ENCODE results near the gene LYPD1. TPM values are rescaled to one million over a fixed set of nuclear protein-coding genes. Genes with fewer than 3 reads are reported as not detected.

Gene LYPD1
- total RNA-seq, 1 donor from 2014 or later = 1.1 TPM

GRCh38 chr2:132599556-132599955, 70.4 kb downstream of the LYPD1 start:
- Mint-ChIP-seq H3K4me1 (ENCODE audit: low read depth, unreplicated experiment) (no peaks in the 10 kb centered on the region), H3K36me3 (ENCODE audit: unreplicated experiment) (no peaks in the 10 kb centered on the region), H3K4me3 (ENCODE audit: unreplicated experiment) (no peak overlapping the region), H3K27me3 (ENCODE audit: unreplicated experiment) (no peaks in the 10 kb centered on the region), H3K27ac (ENCODE audit: unreplicated experiment) (no peak overlapping the region), H3K9me3 (ENCODE audit: unreplicated experiment) (no peaks in the 10 kb centered on the region)
- no peak for DNase-seq
- TF ChIP-seq, protein P1, sequence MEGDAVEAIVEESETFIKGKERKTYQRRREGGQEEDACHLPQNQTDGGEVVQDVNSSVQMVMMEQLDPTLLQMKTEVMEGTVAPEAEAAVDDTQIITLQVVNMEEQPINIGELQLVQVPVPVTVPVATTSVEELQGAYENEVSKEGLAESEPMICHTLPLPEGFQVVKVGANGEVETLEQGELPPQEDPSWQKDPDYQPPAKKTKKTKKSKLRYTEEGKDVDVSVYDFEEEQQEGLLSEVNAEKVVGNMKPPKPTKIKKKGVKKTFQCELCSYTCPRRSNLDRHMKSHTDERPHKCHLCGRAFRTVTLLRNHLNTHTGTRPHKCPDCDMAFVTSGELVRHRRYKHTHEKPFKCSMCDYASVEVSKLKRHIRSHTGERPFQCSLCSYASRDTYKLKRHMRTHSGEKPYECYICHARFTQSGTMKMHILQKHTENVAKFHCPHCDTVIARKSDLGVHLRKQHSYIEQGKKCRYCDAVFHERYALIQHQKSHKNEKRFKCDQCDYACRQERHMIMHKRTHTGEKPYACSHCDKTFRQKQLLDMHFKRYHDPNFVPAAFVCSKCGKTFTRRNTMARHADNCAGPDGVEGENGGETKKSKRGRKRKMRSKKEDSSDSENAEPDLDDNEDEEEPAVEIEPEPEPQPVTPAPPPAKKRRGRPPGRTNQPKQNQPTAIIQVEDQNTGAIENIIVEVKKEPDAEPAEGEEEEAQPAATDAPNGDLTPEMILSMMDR (IDR thresholded peaks at IDR 0.05; ENCODE audit: partially characterized antibody, unreplicated experiment) = no peak

DNA sequence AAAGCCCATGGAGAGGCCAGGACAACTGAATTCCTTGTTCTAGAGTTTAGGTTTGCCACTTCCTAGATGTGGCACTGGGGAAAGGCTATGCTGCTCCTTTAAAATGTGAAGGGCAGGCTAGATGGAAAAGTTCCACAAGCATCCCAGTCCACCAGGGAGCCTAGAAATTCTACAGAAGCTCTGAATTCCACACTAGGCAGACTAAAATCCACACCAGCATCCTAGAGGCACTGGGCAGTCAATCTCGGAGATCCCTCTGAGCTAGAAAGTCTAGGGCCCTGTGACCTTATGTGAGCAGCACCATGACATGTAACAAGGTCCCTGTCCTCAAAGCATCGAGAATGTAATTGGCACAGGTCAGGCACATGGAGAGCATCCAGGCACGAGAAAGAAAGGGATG, 71.5 kb downstream of the LYPD1 start:
- DNase-seq = no peak
- no peaks in the 10 kb centered on the region for H3K4me1 Mint-ChIP-seq (ENCODE audit: low read depth, unreplicated experiment)
- H3K27me3 Mint-ChIP-seq (ENCODE audit: unreplicated experiment) = no peaks in the 10 kb centered on the region
- TF ChIP-seq, protein P1 (IDR thresholded peaks at IDR 0.05; ENCODE audit: partially characterized antibody, unreplicated experiment) = no peak
- H3K27ac Mint-ChIP-seq (ENCODE audit: unreplicated experiment) = no peak overlapping the region
- no peak overlapping the region for H3K4me3 Mint-ChIP-seq (ENCODE audit: unreplicated experiment)
- H3K9me3 Mint-ChIP-seq (ENCODE audit: unreplicated experiment) = no peaks in the 10 kb centered on the region
- no peaks in the 10 kb centered on the region for H3K36me3 Mint-ChIP-seq (ENCODE audit: unreplicated experiment)

DNA sequence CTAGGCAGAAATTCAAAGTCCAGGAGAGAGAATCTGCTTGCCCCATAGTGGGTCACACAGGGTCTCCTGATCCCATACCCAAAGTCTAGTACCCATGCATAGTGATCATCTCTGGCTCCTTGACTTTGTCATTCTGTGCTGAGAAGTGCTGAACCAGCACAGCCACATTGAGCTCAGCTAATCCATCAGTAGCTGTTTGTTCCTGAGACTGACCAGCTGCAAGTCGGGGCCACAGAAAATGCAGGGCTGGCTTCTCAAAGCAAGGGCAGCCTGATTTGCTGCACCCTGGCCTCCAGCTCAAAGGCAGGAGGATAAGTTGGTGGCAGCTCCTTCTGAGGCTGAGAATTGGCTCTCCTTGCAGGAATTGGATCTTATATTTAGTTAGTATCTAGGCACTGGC, 72.2 kb downstream of the LYPD1 start:
- Mint-ChIP-seq H3K4me3 (ENCODE audit: unreplicated experiment) (no peak overlapping the region), H3K9me3 (ENCODE audit: unreplicated experiment) (no peaks in the 10 kb centered on the region), H3K27ac (ENCODE audit: unreplicated experiment) (no peak overlapping the region), H3K4me1 (ENCODE audit: low read depth, unreplicated experiment) (no peaks in the 10 kb centered on the region), H3K36me3 (ENCODE audit: unreplicated experiment) (no peaks in the 10 kb centered on the region), H3K27me3 (ENCODE audit: unreplicated experiment) (no peaks in the 10 kb centered on the region)
- no peak for DNase-seq
- TF ChIP-seq, protein P1 (IDR thresholded peaks at IDR 0.05; ENCODE audit: partially characterized antibody, unreplicated experiment) = no peak

GRCh38 chr2:132597166-132597565, 72.8 kb downstream of the LYPD1 start:
- DNase-seq = no peak
- Mint-ChIP-seq H3K36me3 (ENCODE audit: unreplicated experiment) (no peaks in the 10 kb centered on the region), H3K4me3 (ENCODE audit: unreplicated experiment) (no peak overlapping the region), H3K4me1 (ENCODE audit: low read depth, unreplicated experiment) (no peaks in the 10 kb centered on the region), H3K9me3 (ENCODE audit: unreplicated experiment) (no peaks in the 10 kb centered on the region), H3K27me3 (ENCODE audit: unreplicated experiment) (no peaks in the 10 kb centered on the region), H3K27ac (ENCODE audit: unreplicated experiment) (no peak overlapping the region)
- TF ChIP-seq, protein P1 (IDR thresholded peaks at IDR 0.05; ENCODE audit: partially characterized antibody, unreplicated experiment) = no peak

GRCh38 chr2:132595693-132596092, 74.3 kb downstream of the LYPD1 start:
- Mint-ChIP-seq H3K36me3 (ENCODE audit: unreplicated experiment) (no peaks in the 10 kb centered on the region), H3K4me3 (ENCODE audit: unreplicated experiment) (no peak overlapping the region), H3K4me1 (ENCODE audit: low read depth, unreplicated experiment) (no peaks in the 10 kb centered on the region), H3K27ac (ENCODE audit: unreplicated experiment) (no peak overlapping the region), H3K27me3 (ENCODE audit: unreplicated experiment) (no peaks in the 10 kb centered on the region), H3K9me3 (ENCODE audit: unreplicated experiment) (no peaks in the 10 kb centered on the region)
- no peak for DNase-seq
- TF ChIP-seq, protein P1 (IDR thresholded peaks at IDR 0.05; ENCODE audit: partially characterized antibody, unreplicated experiment) = no peak
